ENCODE data around the gene LSM4. TPM values are rescaled to one million over a fixed set of nuclear protein-coding genes. Genes with fewer than 3 reads are reported as not detected.

LSM4 gene
- total and polyA plus RNA-seq, 2 of the 13 experiments (the other 11 are each of a cell fraction or from before 2014, with no cell fraction given), result 65.8 to 166 TPM

DNA sequence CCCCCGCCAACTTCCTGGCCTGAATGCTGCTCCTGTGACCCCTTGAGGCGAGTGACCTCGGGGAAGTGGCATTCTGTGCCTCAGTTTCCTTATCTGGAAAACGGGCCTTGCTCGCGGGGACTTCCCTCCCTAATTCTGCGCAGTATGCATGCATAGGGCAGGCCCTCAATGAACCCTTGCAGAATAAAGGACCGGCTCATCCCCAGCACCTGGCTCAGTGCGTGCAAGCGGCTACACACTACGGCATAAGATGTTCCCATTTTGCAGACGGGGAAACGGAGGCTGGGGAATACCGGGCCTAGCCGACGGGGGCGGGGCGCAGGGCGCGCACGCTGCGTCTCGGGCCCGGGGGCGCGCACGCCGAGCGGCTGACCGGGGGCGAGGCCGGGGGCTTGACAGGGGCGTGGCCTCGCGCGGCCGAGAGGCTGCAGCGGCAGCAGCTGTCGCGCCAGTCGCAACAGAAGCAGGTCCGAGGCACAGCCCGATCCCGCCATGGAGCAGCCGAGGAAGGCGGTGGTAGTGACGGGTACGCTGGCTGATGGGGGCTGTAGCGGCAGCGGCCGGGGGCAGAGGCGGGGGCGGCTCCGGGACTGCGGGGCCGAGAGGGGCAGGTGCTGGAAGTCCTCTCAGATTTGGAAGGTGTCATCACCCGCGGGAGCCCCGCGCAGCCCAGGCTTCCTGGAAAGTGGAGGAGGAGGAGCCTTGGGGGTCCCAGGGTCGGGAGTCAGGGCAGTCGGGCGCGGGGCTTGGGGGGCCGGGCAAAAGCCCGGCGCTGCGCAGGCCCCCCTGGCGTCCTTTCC is 17.5 kb upstream of the LSM4 start, which contains the start of gene PGPEP1 (continued):
- 0 out of 2 replicates have a peak, but pooled peaks have one; percentile 13 for TF ChIP-seq MAZ (IDR thresholded peaks at IDR 0.05; ENCODE audit: borderline replicate concordance, low read depth, low read length)
- TF ChIP-seq MAZ (CRISPR knock-in tag; IDR thresholded peaks at IDR 0.05; ENCODE audit: low read depth), result 0 out of 2 replicates have a peak, but pooled peaks have one; percentile 36
- 0 out of 2 replicates have a peak, but pooled peaks have one; percentile 17 for TF ChIP-seq ZBTB42 (CRISPR knock-in tag; IDR thresholded peaks at IDR 0.05)
- TF ChIP-seq ZNF790 (CRISPR knock-in tag; IDR thresholded peaks at IDR 0.05; ENCODE audit: borderline replicate concordance), result peak; percentile 35; the same call in 1 of the 2 replicates
- TF ChIP-seq RARG (CRISPR knock-in tag; IDR thresholded peaks at IDR 0.05; ENCODE audit: low read depth), result no peak
- TF ChIP-seq MAF1 (CRISPR knock-in tag; IDR thresholded peaks at IDR 0.05; ENCODE audit: borderline replicate concordance), result 0 out of 2 replicates have a peak, but pooled peaks have one; percentile 46
- peak; percentile 97 for TF ChIP-seq ADNP (CRISPR knock-in tag; IDR thresholded peaks at IDR 0.05)
- TF ChIP-seq TFAP4 (IDR thresholded peaks at IDR 0.05; ENCODE audit: borderline replicate concordance, low read depth), result peak; percentile 33; the same call in 1 of the 2 replicates
- no peak for TF ChIP-seq MXD1 (CRISPR knock-in tag; IDR thresholded peaks at IDR 0.05)
- no peak for TF ChIP-seq EEA1 (CRISPR knock-in tag; IDR thresholded peaks at IDR 0.05; ENCODE audit: borderline replicate concordance)
- 0 out of 2 replicates have a peak, but pooled peaks have one; percentile 56 for TF ChIP-seq ZNF879 (CRISPR knock-in tag; IDR thresholded peaks at IDR 0.05)
- peak; percentile 37 for TF ChIP-seq TEAD3 (CRISPR knock-in tag; optimal IDR thresholded peaks at IDR 0.05; ENCODE audit: borderline replicate concordance)
- 0 out of 2 replicates have a peak, but pooled peaks have one; percentile 4 for TF ChIP-seq TP53 (CRISPR knock-in tag; conservative IDR thresholded peaks at IDR 0.05)
- no peak; the same call in none of the 2 replicates for TF ChIP-seq TARDBP (CRISPR knock-in tag; IDR thresholded peaks at IDR 0.05)
- TF ChIP-seq ZNF607 (CRISPR knock-in tag; IDR thresholded peaks at IDR 0.05; ENCODE audit: borderline replicate concordance), result peak; percentile 34; the same call in 1 of the 2 replicates
- 0 out of 2 replicates have a peak, but pooled peaks have one; percentile 36 for TF ChIP-seq SOX13 (IDR thresholded peaks at IDR 0.05)
- TF ChIP-seq SOX13 (CRISPR knock-in tag; conservative IDR thresholded peaks at IDR 0.05 in 1 of 2, IDR thresholded peaks at IDR 0.05 in 1 of 2), result no peak
- TF ChIP-seq CHD4 (IDR thresholded peaks at IDR 0.05; ENCODE audit: borderline replicate concordance, low read length), result peak; percentile 97
- TF ChIP-seq TBX2 (CRISPR knock-in tag; IDR thresholded peaks at IDR 0.05; ENCODE audit: borderline replicate concordance), result 0 out of 2 replicates have a peak, but pooled peaks have one; percentile 12
- TF ChIP-seq, protein P1, sequence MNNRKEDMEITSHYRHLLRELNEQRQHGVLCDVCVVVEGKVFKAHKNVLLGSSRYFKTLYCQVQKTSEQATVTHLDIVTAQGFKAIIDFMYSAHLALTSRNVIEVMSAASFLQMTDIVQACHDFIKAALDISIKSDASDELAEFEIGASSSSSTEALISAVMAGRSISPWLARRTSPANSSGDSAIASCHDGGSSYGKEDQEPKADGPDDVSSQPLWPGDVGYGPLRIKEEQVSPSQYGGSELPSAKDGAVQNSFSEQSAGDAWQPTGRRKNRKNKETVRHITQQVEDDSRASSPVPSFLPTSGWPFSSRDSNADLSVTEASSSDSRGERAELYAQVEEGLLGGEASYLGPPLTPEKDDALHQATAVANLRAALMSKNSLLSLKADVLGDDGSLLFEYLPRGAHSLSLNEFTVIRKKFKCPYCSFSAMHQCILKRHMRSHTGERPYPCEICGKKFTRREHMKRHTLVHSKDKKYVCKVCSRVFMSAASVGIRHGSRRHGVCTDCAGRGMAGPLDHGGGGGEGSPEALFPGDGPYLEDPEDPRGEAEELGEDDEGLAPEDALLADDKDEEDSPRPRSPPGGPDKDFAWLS (CRISPR knock-in tag; IDR thresholded peaks at IDR 0.05; ENCODE audit: borderline replicate concordance), result no peak
- no peak for TF ChIP-seq THAP7 (CRISPR knock-in tag; IDR thresholded peaks at IDR 0.05)
- TF ChIP-seq, protein P2, sequence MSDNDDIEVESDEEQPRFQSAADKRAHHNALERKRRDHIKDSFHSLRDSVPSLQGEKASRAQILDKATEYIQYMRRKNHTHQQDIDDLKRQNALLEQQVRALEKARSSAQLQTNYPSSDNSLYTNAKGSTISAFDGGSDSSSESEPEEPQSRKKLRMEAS (IDR thresholded peaks at IDR 0.05), result peak; percentile 54; the same call in 1 of the 2 replicates
- 0 out of 2 replicates have a peak, but pooled peaks have one; percentile 56 for TF ChIP-seq ZNF546 (CRISPR knock-in tag; conservative IDR thresholded peaks at IDR 0.05)
- no peak for TF ChIP-seq MAFG (CRISPR knock-in tag; IDR thresholded peaks at IDR 0.05)
- TF ChIP-seq MIXL1 (CRISPR knock-in tag; IDR thresholded peaks at IDR 0.05), result peak; percentile 0; the same call in 1 of the 2 replicates
- no peak for TF ChIP-seq ZNF777 (CRISPR knock-in tag; IDR thresholded peaks at IDR 0.05)
